ENCODE measurements around the gene ENKD1.

GRCh38 chr16:67637625-67638024, 28.9 kb downstream of the ENKD1 start:
- no peak for TF ChIP-seq CTCF (IDR thresholded peaks at IDR 0.05)
- no peak for TF ChIP-seq POLR2AphosphoS5 (IDR thresholded peaks at IDR 0.05)
- TF ChIP-seq POLR2A (IDR thresholded peaks at IDR 0.05): no peak
- no peak for TF ChIP-seq EP300 (IDR thresholded peaks at IDR 0.05; ENCODE audit: low read depth)

Data from transverse colon (tissue), 4 donors.